HL-60 (cell line): ENCODE results near the gene FBXO8.

Source experiments
- GABPA ChIP-seq: IDR thresholded peaks from 2 replicates; pipeline ENCODE4 v1.6.1; 2012; ENCODE audit warnings: low read depth
- POLR2AphosphoS5 ChIP-seq: IDR thresholded peaks from 2 replicates; pipeline ENCODE4 v1.6.1; 2012; ENCODE audit warnings: low read depth
- TF ChIP-seq, protein P1 (sequence below): IDR thresholded peaks from one replicate; pipeline ENCODE4 v1.5.1; 2011; ENCODE audit warnings: low read length, control low read depth, inconsistent platforms; ENCODE audit not compliant: insufficient read depth
- TF ChIP-seq, protein P2 (sequence below): IDR thresholded peaks from 2 replicates; pipeline ENCODE4 v1.6.1; 2012; ENCODE audit warnings: low read depth; ENCODE audit not compliant: insufficient replicate concordance

DNA sequence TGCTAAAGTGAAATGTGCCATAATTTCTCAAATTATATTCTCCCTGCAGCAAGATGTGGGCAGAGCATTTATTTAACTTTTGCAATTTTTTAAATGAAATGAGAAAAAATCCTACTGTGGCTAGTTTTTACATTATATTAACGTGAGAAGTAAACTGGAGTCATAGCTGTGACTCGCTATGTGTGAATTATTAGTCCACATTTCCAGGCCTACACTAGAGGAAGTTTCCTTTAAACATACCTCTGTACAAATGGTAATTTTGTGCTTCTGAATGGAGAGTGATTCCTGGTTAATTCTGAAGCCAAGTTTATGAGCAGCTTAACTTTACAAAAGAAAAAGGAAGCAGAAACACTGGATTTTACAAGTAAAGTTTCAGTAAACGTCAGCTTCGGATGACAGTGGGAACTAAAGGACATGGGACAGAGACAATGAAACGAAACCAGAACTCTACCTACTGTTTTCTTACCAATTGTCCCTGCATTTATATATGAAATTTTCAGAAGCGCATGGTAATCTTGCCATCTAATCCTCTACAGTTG lies 72.4 kb downstream of the FBXO8 start:
- TF ChIP-seq, protein P1, sequence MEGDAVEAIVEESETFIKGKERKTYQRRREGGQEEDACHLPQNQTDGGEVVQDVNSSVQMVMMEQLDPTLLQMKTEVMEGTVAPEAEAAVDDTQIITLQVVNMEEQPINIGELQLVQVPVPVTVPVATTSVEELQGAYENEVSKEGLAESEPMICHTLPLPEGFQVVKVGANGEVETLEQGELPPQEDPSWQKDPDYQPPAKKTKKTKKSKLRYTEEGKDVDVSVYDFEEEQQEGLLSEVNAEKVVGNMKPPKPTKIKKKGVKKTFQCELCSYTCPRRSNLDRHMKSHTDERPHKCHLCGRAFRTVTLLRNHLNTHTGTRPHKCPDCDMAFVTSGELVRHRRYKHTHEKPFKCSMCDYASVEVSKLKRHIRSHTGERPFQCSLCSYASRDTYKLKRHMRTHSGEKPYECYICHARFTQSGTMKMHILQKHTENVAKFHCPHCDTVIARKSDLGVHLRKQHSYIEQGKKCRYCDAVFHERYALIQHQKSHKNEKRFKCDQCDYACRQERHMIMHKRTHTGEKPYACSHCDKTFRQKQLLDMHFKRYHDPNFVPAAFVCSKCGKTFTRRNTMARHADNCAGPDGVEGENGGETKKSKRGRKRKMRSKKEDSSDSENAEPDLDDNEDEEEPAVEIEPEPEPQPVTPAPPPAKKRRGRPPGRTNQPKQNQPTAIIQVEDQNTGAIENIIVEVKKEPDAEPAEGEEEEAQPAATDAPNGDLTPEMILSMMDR, result no peak
- TF ChIP-seq POLR2AphosphoS5 (no peak), GABPA (no peak)
- TF ChIP-seq, protein P2, sequence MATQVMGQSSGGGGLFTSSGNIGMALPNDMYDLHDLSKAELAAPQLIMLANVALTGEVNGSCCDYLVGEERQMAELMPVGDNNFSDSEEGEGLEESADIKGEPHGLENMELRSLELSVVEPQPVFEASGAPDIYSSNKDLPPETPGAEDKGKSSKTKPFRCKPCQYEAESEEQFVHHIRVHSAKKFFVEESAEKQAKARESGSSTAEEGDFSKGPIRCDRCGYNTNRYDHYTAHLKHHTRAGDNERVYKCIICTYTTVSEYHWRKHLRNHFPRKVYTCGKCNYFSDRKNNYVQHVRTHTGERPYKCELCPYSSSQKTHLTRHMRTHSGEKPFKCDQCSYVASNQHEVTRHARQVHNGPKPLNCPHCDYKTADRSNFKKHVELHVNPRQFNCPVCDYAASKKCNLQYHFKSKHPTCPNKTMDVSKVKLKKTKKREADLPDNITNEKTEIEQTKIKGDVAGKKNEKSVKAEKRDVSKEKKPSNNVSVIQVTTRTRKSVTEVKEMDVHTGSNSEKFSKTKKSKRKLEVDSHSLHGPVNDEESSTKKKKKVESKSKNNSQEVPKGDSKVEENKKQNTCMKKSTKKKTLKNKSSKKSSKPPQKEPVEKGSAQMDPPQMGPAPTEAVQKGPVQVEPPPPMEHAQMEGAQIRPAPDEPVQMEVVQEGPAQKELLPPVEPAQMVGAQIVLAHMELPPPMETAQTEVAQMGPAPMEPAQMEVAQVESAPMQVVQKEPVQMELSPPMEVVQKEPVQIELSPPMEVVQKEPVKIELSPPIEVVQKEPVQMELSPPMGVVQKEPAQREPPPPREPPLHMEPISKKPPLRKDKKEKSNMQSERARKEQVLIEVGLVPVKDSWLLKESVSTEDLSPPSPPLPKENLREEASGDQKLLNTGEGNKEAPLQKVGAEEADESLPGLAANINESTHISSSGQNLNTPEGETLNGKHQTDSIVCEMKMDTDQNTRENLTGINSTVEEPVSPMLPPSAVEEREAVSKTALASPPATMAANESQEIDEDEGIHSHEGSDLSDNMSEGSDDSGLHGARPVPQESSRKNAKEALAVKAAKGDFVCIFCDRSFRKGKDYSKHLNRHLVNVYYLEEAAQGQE, result no peak
